GM18870 (cell line): Measurements from ENCODE around the gene GRAMD1C.

Source experiments
- ATAC-seq: cut with Tn5 transposase; IDR thresholded peaks from one replicate; pipeline ENCODE4 v1.9.1; 2021; ENCODE audit warnings: moderate library complexity; ENCODE audit not compliant: unreplicated experiment

The GRAMD1C gene

DNA sequence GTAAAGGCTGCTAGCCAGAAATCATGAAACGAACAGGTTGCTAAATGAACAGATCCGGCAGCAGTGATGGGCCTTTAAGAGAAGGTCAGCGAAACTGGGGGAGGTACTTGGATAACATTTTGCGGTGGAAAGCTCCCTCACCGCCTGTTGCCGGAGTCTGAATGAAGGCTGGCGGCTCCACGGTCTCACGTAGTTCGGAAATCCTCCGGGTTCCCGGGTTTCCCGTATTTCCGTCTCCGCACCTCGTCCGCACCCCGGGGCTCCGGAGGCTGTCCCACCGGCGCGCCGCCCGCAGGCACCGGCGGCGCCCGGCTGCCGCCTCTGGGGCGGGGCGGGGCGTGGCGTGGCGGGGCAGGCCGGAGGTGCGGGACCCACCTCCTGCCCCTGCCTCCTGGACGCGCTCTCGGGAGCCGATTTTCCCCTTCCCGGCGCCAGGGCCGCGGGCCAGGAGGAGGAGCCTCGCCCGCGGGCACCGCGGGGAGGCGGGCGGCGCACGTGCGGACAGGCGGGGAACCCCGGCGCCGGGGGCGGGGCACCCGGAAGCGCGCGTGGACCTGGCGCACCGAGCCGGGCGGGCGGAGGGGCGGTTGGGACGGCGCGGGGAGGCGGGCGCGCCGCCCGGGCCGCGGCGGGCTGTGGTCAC is 108.9 kb downstream of the GRAMD1C start, which contains the start of gene ZDHHC23:
Gene ZDHHC23 (plus strand): TSS at position 642 of the 643 bp plus-strand sequence. CDS start 790 bp downstream, outside the sequence.
- peak; percentile 40 for ATAC-seq

- ATAC-seq, result peak; percentile 43
Observed at GRCh38 chr3:113948015-113948917, 109.7 kb downstream of the GRAMD1C start.

- no peak for ATAC-seq
Observed at GRCh38 chr3:113952921-113953320, 114.3 kb downstream of the GRAMD1C start.

GRCh38 chr3:113953677-113954076 is 115.1 kb downstream of the GRAMD1C start:
- ATAC-seq, result no peak

DNA sequence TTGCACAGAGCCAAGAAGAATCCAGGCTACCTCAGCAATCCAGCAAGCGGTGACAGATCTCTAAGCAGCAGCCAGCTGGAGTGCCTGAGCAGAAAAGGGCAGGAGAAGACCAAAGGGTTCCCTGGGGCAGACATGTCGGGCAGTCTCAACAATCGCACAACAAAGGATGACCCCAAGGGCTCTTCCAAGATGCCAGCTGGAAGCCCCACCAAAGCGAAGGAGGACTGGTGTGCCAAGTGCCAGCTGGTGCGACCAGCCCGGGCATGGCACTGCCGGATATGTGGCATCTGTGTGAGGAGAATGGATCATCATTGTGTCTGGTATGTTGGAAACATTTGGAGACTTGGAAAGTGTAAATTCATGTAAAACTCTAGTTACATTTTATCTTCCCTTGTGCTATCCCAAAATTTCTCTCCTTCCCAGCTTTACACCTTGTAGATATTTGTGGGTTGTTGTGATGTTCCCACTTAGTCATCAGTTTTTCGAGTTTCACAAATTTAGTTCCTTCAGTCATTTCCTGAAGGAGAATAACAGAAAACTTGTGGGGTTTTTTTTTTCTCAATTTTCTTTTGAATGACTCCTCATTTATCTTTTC is 115.6 kb downstream of the GRAMD1C start:
- no peak for ATAC-seq

DNA sequence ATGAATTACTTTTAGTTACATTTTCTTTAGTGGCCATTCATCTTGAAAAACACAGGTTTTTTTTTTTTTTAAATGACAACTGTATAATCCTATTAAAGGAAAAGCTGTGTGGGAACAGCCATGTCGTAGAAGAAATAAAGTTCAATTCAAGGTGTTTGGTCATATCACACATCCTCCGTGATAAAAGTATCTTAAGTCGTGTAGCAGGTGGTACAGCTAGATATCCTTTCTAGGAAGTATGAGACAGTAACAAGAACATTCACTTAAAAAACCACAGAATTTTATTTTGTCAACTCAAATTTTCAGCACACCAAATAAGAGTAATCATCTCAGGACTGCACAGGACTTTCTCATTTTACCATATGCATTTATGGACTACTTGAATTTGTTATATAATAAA is 125.3 kb downstream of the GRAMD1C start:
- ATAC-seq, result no peak

DNA sequence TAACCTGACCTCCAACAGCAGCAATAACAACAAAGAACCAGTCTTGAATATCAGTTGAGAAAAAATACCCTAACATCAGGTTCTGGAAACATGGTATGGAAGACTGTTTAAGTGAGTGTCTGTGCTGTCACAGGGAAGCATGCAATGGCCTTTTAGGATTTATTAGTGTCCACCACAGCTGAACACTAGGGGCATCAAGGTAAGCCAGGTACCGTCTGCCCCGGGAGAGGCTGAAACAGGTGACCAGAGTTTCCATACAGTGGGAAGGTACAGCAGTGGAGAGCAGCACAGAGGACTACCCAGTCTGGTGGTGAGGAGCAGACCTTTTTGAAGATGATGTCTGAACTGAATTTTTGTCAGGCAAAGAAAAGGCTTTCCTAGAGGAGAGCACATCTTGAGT is 127.6 kb downstream of the GRAMD1C start:
- ATAC-seq, result no peak

DNA sequence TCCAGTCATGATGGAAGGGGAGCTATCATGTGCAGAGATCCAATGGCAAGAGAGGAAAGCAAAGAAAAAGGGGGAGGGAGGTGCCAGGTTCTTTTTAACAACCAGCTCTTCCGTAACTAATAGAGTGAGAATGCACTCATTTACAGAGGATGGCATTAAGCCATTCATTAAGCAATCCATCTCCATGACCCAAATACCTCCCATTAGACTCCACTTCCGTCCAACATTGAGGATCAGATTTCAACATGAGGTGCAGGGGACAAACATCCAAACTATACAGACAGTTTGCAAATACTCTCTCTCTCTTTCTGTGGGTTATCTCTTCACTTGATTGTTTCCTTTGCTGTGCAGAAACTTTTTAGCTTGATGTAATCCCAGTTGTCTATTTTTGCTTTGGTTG is 130.4 kb downstream of the GRAMD1C start:
- ATAC-seq, result no peak

- ATAC-seq, result no peak
Observed at GRCh38 chr3:113977822-113978221, 139.2 kb downstream of the GRAMD1C start.

- ATAC-seq, result no peak
Observed at GRCh38 chr3:113979916-113980315, 141.3 kb downstream of the GRAMD1C start.

- no peak for ATAC-seq
Observed at GRCh38 chr3:113981803-113982202, 143.2 kb downstream of the GRAMD1C start.

- ATAC-seq, result no peak
Observed at GRCh38 chr3:113983544-113983943, 145.0 kb downstream of the GRAMD1C start.

GRCh38 chr3:113985541-113985940 is 147.0 kb downstream of the GRAMD1C start:
- ATAC-seq, result no peak
